Endothelial cell (in vitro differentiated cells): Measurements from ENCODE around the gene NR0B2. TPM values are rescaled to one million over a fixed set of nuclear protein-coding genes. Genes with fewer than 3 reads are reported as not detected.

Source experiments
- DNase-seq: peaks from one replicate; pipeline ENCODE4 v3.0.0; 2021; ENCODE audit warnings: low spot score
- H3K27ac Mint-ChIP-seq: one replicate; pipeline ENCODE4 v1.8.0; 2021; ENCODE audit warnings: mixed read lengths, inconsistent platforms; ENCODE audit not compliant: unreplicated experiment
- H3K27me3 Mint-ChIP-seq: one replicate; pipeline ENCODE4 v1.8.0; 2021; ENCODE audit warnings: mild to moderate bottlenecking, moderate library complexity, mixed read lengths, inconsistent platforms; ENCODE audit not compliant: unreplicated experiment
- H3K36me3 Mint-ChIP-seq: one replicate; pipeline ENCODE4 v1.8.0; 2021; ENCODE audit warnings: mild to moderate bottlenecking, low read depth, mixed read lengths, inconsistent platforms; ENCODE audit not compliant: unreplicated experiment
- H3K4me1 Mint-ChIP-seq: one replicate; pipeline ENCODE4 v1.8.0; 2021; ENCODE audit warnings: mild to moderate bottlenecking, mixed read lengths, inconsistent platforms; ENCODE audit not compliant: unreplicated experiment
- H3K4me3 Mint-ChIP-seq: one replicate; pipeline ENCODE4 v1.8.0; 2021; ENCODE audit warnings: mild to moderate bottlenecking, mixed read lengths, inconsistent platforms; ENCODE audit not compliant: unreplicated experiment
- H3K9me3 Mint-ChIP-seq: one replicate; pipeline ENCODE4 v1.8.0; 2021; ENCODE audit warnings: mixed read lengths, inconsistent platforms; ENCODE audit not compliant: unreplicated experiment
- CTCF ChIP-seq: fragments of 200-600 bp; sonication (generic); IDR thresholded peaks from one replicate; pipeline ENCODE4 v1.5.0; 2021; ENCODE audit warnings: antibody characterized with exemption; ENCODE audit not compliant: unreplicated experiment
- total RNA-seq: library from RNA; stranded (reverse); fragmentation: NEBNext Ultra II Directional; extraction: Animal tissue kit (Norgen Biotek cat#: 25700); gene quantifications from one replicate; pipeline ENCODE4 v1.2.1, GENCODE V29; 2021; ENCODE audit not compliant: unreplicated experiment

NR0B2 gene
- total RNA-seq, 1 donor from 2014 or later: not detected

GRCh38 chr1:26864610-26865480 is 48.9 kb downstream of the NR0B2 start:
- peaks cover 7% of the 10 kb centered on the region for H3K4me1 Mint-ChIP-seq
- H3K9me3 Mint-ChIP-seq: no peaks in the 10 kb centered on the region
- peak overlapping the region; percentile 95 for H3K4me3 Mint-ChIP-seq
- no peaks in the 10 kb centered on the region for H3K36me3 Mint-ChIP-seq
- H3K27me3 Mint-ChIP-seq: peaks cover 10% of the 10 kb centered on the region
- TF ChIP-seq CTCF: no peak
- DNase-seq: peak; percentile 97
- peak overlapping the region; percentile 84 for H3K27ac Mint-ChIP-seq

GRCh38 chr1:26863685-26864077 is 50.1 kb downstream of the NR0B2 start:
- Mint-ChIP-seq H3K36me3 (no peaks in the 10 kb centered on the region), H3K4me3 (no peak overlapping the region), H3K4me1 (peaks cover 7% of the 10 kb centered on the region), H3K9me3 (no peaks in the 10 kb centered on the region), H3K27me3 (peaks cover 10% of the 10 kb centered on the region), H3K27ac (no peak overlapping the region)
- no peak for TF ChIP-seq CTCF
- DNase-seq: no peak

DNA sequence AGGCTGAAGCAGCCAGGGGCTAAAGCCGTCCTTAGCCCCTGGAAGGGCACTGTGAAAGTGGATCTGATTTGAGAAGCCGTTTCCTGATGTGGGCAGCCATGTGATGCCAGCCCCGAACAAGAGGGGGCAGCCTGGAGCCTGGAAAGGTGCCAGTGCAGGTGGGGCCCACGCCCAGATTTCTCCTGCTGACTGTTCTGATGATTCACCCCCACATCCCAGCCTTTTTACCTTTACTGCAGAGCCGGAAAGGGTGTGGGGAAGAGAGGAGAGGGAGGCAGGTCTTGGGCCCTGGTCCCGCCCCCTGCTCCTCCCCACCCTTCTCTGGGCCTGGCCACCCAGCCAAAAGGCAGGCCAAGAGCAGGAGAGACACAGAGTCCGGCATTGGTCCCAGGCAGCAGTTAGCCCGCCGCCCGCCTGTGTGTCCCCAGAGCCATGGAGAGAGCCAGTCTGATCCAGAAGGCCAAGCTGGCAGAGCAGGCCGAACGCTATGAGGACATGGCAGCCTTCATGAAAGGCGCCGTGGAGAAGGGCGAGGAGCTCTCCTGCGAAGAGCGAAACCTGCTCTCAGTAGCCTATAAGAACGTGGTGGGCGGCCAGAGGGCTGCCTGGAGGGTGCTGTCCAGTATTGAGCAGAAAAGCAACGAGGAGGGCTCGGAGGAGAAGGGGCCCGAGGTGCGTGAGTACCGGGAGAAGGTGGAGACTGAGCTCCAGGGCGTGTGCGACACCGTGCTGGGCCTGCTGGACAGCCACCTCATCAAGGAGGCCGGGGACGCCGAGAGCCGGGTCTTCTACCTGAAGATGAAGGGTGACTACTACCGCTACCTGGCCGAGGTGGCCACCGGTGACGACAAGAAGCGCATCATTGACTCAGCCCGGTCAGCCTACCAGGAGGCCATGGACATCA is 50.7 kb downstream of the NR0B2 start, which contains the start of gene SFN:
Gene SFN (plus strand): TSS at position 369 of the 904 bp plus-strand sequence. CDS start 64 bp downstream, at position 433.
- Mint-ChIP-seq H3K9me3 (no peaks in the 10 kb centered on the region), H3K36me3 (no peaks in the 10 kb centered on the region), H3K4me1 (peaks cover 7% of the 10 kb centered on the region), H3K27me3 (peaks cover 10% of the 10 kb centered on the region), H3K4me3 (no peak within 1 kb of the TSS), H3K27ac (no peak within 1 kb of the TSS)
- DNase-seq: peak; percentile 33
- peak; percentile 24 for TF ChIP-seq CTCF

GRCh38 chr1:26861889-26862378 is 51.8 kb downstream of the NR0B2 start:
- Mint-ChIP-seq H3K36me3 (no peaks in the 10 kb centered on the region), H3K4me3 (no peak overlapping the region), H3K9me3 (no peaks in the 10 kb centered on the region), H3K27me3 (peaks cover 13% of the 10 kb centered on the region), H3K4me1 (peaks cover 7% of the 10 kb centered on the region), H3K27ac (no peak overlapping the region)
- no peak for TF ChIP-seq CTCF
- DNase-seq: no peak

Other genes with a start within 250 kb of the NR0B2 start
- gene ARID1A, start 218.0 kb downstream of the NR0B2 start, total RNA-seq: 115 TPM
- 7.6 TPM for gene PIGV, start 126.0 kb downstream of the NR0B2 start, total RNA-seq
- 32.4 TPM for gene ZDHHC18, start 87.3 kb downstream of the NR0B2 start, total RNA-seq
- 0.54 TPM for gene SFN, start 50.8 kb downstream of the NR0B2 start, total RNA-seq
- 31.4 TPM for gene GPN2, start 23.7 kb downstream of the NR0B2 start, total RNA-seq
- gene GPATCH3, start 13.5 kb downstream of the NR0B2 start, total RNA-seq: 23.4 TPM
- 60.8 TPM for gene NUDC, start 7.8 kb upstream of the NR0B2 start, total RNA-seq
- 0.21 TPM for gene KDF1, start 46.5 kb upstream of the NR0B2 start, total RNA-seq
- 4.2 TPM for gene TRNP1, start 79.7 kb upstream of the NR0B2 start, total RNA-seq
- 14.1 TPM for gene TENT5B, start 98.9 kb upstream of the NR0B2 start, total RNA-seq
- 96.2 TPM for gene SLC9A1, start 241.2 kb upstream of the NR0B2 start, total RNA-seq